Glomerular visceral epithelial cell (primary cell): Measurements from ENCODE around the gene HHAT.
"Not testable (repeated sequence)": the region's sequence is repeated elsewhere in the genome, so short reads cannot be mapped to it uniquely, and the experiment has no call there.

Experiments
- DNase-seq: peaks from one replicate; pipeline ENCODE4 v3.0.0-alpha.2; 2016; ENCODE audit errors: extremely low spot score

HHAT gene

GRCh38 chr1:210645582-210646257 is 317.0 kb downstream of the HHAT start:
- no peak for DNase-seq

- no peak for DNase-seq
Measured at GRCh38 chr1:210646258-210646616, 317.5 kb downstream of the HHAT start.

GRCh38 chr1:210647406-210648333 is 319.0 kb downstream of the HHAT start:
- DNase-seq, result peak; percentile 77

GRCh38 chr1:210648588-210649269 is 320.0 kb downstream of the HHAT start:
- DNase-seq, result no peak

- no peak for DNase-seq
Measured at GRCh38 chr1:210650403-210650802, 321.7 kb downstream of the HHAT start.

- DNase-seq, result no peak
Measured at GRCh38 chr1:210652329-210652954, 323.7 kb downstream of the HHAT start.

GRCh38 chr1:210653771-210654170 is 325.1 kb downstream of the HHAT start:
- DNase-seq, result peak; percentile 16

- DNase-seq, result peak; percentile 32
Measured at GRCh38 chr1:210654176-210654981, 325.7 kb downstream of the HHAT start.

- DNase-seq, result no peak
Measured at GRCh38 chr1:210655511-210655910, 326.8 kb downstream of the HHAT start.

- no peak for DNase-seq
Measured at GRCh38 chr1:210657806-210658205, 329.1 kb downstream of the HHAT start.

GRCh38 chr1:210661520-210661919 is 332.8 kb downstream of the HHAT start:
- not testable (repeated sequence) for DNase-seq

- no peak for DNase-seq
Measured at GRCh38 chr1:210662291-210663050, 333.8 kb downstream of the HHAT start.

- DNase-seq, result no peak
Measured at GRCh38 chr1:210663730-210664573, 335.2 kb downstream of the HHAT start.

GRCh38 chr1:210669951-210670350 is 341.2 kb downstream of the HHAT start:
- no peak for DNase-seq

GRCh38 chr1:210674151-210674550 is 345.4 kb downstream of the HHAT start:
- DNase-seq, result no peak

- no peak for DNase-seq
Measured at GRCh38 chr1:210676539-210676938, 347.8 kb downstream of the HHAT start.

- DNase-seq, result no peak
Measured at GRCh38 chr1:210677533-210677932, 348.8 kb downstream of the HHAT start.

- no peak for DNase-seq
Measured at GRCh38 chr1:210678306-210678705, 349.6 kb downstream of the HHAT start.

- peak; percentile 33 for DNase-seq
Measured at GRCh38 chr1:210681158-210681557, 352.5 kb downstream of the HHAT start.
